Activated naive CD8-positive, alpha-beta T cell treated with anti-CD3 and anti-CD28 coated beads, Interleukin-2, amount 50 U/mL, for 24 hours (primary cell): ENCODE data around the gene CD200R1.

Source experiments
- ATAC-seq: fragments of 150-1000 bp; cut with Tn5 transposase; one replicate; pipeline ENCODE4 v1.10.0; 2021
- DNase-seq: peaks from one replicate; pipeline ENCODE4 v3.0.0; 2021
- H3K27ac Mint-ChIP-seq: one replicate; pipeline ENCODE4 v1.8.0; 2021; ENCODE audit warnings: mild to moderate bottlenecking, mixed read lengths
- H3K27me3 Mint-ChIP-seq: one replicate; pipeline ENCODE4 v1.8.0; 2021; ENCODE audit warnings: mixed read lengths
- H3K36me3 Mint-ChIP-seq: one replicate; pipeline ENCODE4 v1.8.0; 2021; ENCODE audit warnings: low read depth, mixed read lengths
- H3K4me1 Mint-ChIP-seq: one replicate; pipeline ENCODE4 v1.8.0; 2021; ENCODE audit warnings: mixed read lengths
- H3K4me3 Mint-ChIP-seq: one replicate; pipeline ENCODE4 v1.8.0; 2021; ENCODE audit warnings: mild to moderate bottlenecking, moderate library complexity, mixed read lengths
- H3K9me3 Mint-ChIP-seq: one replicate; pipeline ENCODE4 v1.8.0; 2021; ENCODE audit warnings: mixed read lengths

The CD200R1 gene

GRCh38 chr3:112987710-112988334 lies 12.9 kb upstream of the CD200R1 start:
- no peaks in the 10 kb centered on the region for H3K36me3 Mint-ChIP-seq
- no peak for DNase-seq
- H3K27ac Mint-ChIP-seq, result no peak overlapping the region
- H3K9me3 Mint-ChIP-seq, result no peaks in the 10 kb centered on the region
- ATAC-seq, result no peak
- no peaks in the 10 kb centered on the region for H3K27me3 Mint-ChIP-seq
- H3K4me1 Mint-ChIP-seq, result peaks cover 52% of the 10 kb centered on the region
- no peak overlapping the region for H3K4me3 Mint-ChIP-seq

- Mint-ChIP-seq H3K4me3 (peak overlapping the region; percentile 1), H3K4me1 (peaks cover 30% of the 10 kb centered on the region), H3K36me3 (no peaks in the 10 kb centered on the region), H3K9me3 (no peaks in the 10 kb centered on the region), H3K27me3 (no peaks in the 10 kb centered on the region), H3K27ac (no peak overlapping the region)
- ATAC-seq (no peak), DNase-seq (no peak)
Measured at GRCh38 chr3:112984485-112984884, 9.6 kb upstream of the CD200R1 start.

DNA sequence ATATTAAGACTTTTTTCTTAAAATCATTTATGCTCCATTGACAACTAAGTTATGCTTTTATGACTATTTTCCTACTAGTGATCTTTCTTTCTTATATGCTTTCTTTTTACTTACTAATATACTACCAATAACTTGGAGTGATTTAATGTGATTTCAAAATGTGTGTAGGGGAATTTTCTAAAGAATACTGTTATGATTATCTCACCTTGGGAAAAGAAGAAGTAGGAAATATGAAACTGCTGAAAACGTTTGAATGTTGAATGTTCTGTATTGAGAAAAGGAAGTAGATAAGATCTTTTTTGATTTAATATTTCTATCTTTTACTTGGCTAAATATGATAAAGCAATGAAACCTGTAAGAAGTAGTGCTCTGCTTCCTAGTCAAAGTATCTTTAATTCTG lies 7.8 kb upstream of the CD200R1 start:
- H3K27me3 Mint-ChIP-seq, result no peaks in the 10 kb centered on the region
- no peaks in the 10 kb centered on the region for H3K9me3 Mint-ChIP-seq
- ATAC-seq (no peak), DNase-seq (no peak)
- no peak overlapping the region for H3K27ac Mint-ChIP-seq
- no peaks in the 10 kb centered on the region for H3K36me3 Mint-ChIP-seq
- H3K4me3 Mint-ChIP-seq, result no peak overlapping the region
- peaks cover 41% of the 10 kb centered on the region for H3K4me1 Mint-ChIP-seq

DNA sequence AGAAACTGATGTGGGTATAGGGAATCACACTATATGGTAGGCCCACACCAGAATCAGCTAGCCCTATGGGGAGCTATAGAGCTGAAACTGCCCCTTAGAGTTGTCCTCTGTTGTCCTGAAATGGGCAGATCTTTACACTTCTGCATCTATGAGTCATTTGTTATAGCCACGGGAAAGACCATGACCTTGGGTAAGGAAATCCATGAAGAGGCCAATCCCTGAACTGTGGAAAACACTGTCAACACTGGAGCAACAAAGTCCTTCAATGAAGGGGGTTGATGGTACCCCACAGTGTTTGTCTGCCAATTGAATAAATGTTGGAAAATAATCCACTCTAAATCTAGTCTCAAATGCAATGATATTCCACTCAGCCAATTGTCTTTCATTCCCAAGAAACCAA lies 5.2 kb upstream of the CD200R1 start:
- Mint-ChIP-seq H3K9me3 (no peaks in the 10 kb centered on the region), H3K27me3 (no peaks in the 10 kb centered on the region), H3K27ac (no peak overlapping the region), H3K4me1 (peaks cover 58% of the 10 kb centered on the region), H3K36me3 (no peaks in the 10 kb centered on the region), H3K4me3 (no peak overlapping the region)
- DNase-seq, result no peak
- no peak for ATAC-seq

- no peak overlapping the region for H3K4me3 Mint-ChIP-seq
- H3K4me1 Mint-ChIP-seq, result peaks cover 60% of the 10 kb centered on the region
- H3K36me3 Mint-ChIP-seq, result no peaks in the 10 kb centered on the region
- no peak overlapping the region for H3K27ac Mint-ChIP-seq
- H3K9me3 Mint-ChIP-seq, result no peaks in the 10 kb centered on the region
- H3K27me3 Mint-ChIP-seq, result no peaks in the 10 kb centered on the region
- DNase-seq (no peak), ATAC-seq (no peak)
Measured at GRCh38 chr3:112979244-112979832, 4.4 kb upstream of the CD200R1 start.

DNA sequence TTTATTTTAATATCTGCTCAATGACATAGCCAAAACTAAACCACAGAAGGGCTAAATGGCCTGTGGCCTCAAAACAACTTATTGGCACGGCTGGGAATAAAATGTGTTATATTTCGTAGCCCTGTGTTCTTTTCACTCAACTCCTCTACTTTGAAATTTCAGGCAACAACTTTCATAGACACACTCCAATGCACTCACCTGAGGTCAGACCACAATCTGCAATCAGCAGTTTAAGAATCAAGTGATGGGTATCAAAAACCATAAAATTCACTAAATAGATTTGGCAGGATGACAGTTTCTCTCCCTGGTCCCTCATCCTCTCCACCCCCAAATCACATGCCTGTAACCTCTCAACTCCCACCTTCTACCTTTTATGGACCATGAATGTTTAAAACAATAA lies 2.0 kb upstream of the CD200R1 start:
- H3K36me3 Mint-ChIP-seq, result no peaks in the 10 kb centered on the region
- H3K4me3 Mint-ChIP-seq, result no peak overlapping the region
- no peak for DNase-seq
- H3K27me3 Mint-ChIP-seq, result no peaks in the 10 kb centered on the region
- no peak for ATAC-seq
- peak overlapping the region; percentile 29 for H3K27ac Mint-ChIP-seq
- H3K9me3 Mint-ChIP-seq, result no peaks in the 10 kb centered on the region
- H3K4me1 Mint-ChIP-seq, result peaks cover 67% of the 10 kb centered on the region

DNA sequence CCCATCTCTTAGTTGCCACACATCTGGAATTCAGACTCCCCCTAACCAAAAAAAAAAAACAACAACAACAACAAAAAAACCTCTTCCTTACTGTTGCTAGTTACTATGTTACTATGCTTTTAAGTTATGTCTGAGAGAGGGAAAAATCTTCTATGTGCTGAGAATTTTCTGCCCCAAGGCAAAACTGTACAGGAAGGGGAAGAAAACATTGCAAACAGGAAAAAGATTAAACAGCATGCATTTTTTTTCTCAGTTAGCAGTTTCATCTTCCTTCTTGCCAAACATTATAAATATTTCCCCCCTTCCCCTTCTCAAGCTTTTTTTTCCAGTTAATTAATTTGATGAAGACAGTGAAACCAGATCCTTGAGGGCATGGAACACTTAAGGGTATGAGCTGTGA lies 1.1 kb upstream of the CD200R1 start:
- Mint-ChIP-seq H3K27ac (peak overlapping the region; percentile 81), H3K4me1 (peaks cover 75% of the 10 kb centered on the region), H3K9me3 (no peaks in the 10 kb centered on the region), H3K4me3 (peak overlapping the region; percentile 29), H3K36me3 (no peaks in the 10 kb centered on the region), H3K27me3 (no peaks in the 10 kb centered on the region)
- no peak for ATAC-seq
- DNase-seq, result no peak

DNA sequence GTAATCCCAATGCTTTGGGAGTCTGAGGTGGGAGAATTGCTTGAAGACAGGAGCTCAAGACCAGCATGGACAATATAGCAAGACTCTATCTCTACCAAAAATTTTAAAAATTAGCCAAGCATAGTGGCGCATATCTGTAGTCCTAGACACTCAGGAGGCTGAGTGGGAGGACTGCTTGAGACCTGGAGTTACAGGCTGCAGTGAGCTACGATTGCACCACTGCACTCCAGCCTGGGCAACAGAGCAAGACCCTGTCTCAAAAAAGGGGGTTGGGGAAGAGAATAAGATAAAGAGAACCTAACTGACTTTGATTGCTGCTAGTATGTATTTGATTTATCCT lies 755 bp downstream of the CD200R1 start:
- H3K27ac Mint-ChIP-seq, result peak overlapping the region; percentile 79
- peak overlapping the region; percentile 75 for H3K4me3 Mint-ChIP-seq
- ATAC-seq (peak; percentile 8), DNase-seq (no peak)
- H3K27me3 Mint-ChIP-seq, result no peaks in the 10 kb centered on the region
- no peaks in the 10 kb centered on the region for H3K36me3 Mint-ChIP-seq
- H3K4me1 Mint-ChIP-seq, result peaks cover 80% of the 10 kb centered on the region
- H3K9me3 Mint-ChIP-seq, result no peaks in the 10 kb centered on the region

- H3K27ac Mint-ChIP-seq, result peak overlapping the region; percentile 79
- peaks cover 85% of the 10 kb centered on the region for H3K4me1 Mint-ChIP-seq
- peak overlapping the region; percentile 75 for H3K4me3 Mint-ChIP-seq
- DNase-seq (peak; percentile 32), ATAC-seq (peak; percentile 84)
- no peaks in the 10 kb centered on the region for H3K9me3 Mint-ChIP-seq
- no peaks in the 10 kb centered on the region for H3K36me3 Mint-ChIP-seq
- no peaks in the 10 kb centered on the region for H3K27me3 Mint-ChIP-seq
Measured at GRCh38 chr3:112973325-112974177, 1.4 kb downstream of the CD200R1 start.

DNA sequence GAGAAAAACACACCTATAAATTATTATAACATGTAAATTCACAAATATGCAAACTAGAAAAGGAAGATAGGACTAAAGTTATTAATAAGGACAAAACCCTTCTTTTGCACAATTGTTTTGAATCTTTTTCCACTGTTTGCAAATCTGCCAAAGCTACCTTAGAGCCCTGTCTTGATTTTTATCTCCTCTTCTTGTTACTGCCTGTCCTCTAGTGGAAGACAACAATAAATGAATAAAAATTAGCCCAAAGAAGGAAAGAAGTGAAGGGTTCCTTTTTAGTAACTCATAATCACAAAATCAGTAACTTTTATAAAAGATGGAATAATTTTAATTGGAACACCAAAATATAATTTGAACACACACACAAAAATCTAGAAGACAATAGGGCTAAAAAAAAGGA lies 2.7 kb downstream of the CD200R1 start:
- Mint-ChIP-seq H3K4me1 (peaks cover 85% of the 10 kb centered on the region), H3K36me3 (no peaks in the 10 kb centered on the region), H3K4me3 (peak overlapping the region; percentile 36), H3K9me3 (no peaks in the 10 kb centered on the region), H3K27ac (peak overlapping the region; percentile 28), H3K27me3 (no peaks in the 10 kb centered on the region)
- ATAC-seq (no peak), DNase-seq (no peak)

- H3K27ac Mint-ChIP-seq, result no peak overlapping the region
- H3K4me3 Mint-ChIP-seq, result no peak overlapping the region
- no peak for ATAC-seq
- H3K4me1 Mint-ChIP-seq, result peaks cover 57% of the 10 kb centered on the region
- H3K9me3 Mint-ChIP-seq, result peaks cover 20% of the 10 kb centered on the region
- peaks cover 24% of the 10 kb centered on the region for H3K36me3 Mint-ChIP-seq
- no peaks in the 10 kb centered on the region for H3K27me3 Mint-ChIP-seq
- DNase-seq, result no peak
Measured at GRCh38 chr3:112967828-112968227, 7.1 kb downstream of the CD200R1 start.

GRCh38 chr3:112967425-112967824 lies 7.5 kb downstream of the CD200R1 start:
- H3K4me1 Mint-ChIP-seq, result peaks cover 53% of the 10 kb centered on the region
- peaks cover 26% of the 10 kb centered on the region for H3K36me3 Mint-ChIP-seq
- H3K4me3 Mint-ChIP-seq, result no peak overlapping the region
- H3K27ac Mint-ChIP-seq, result no peak overlapping the region
- DNase-seq (no peak), ATAC-seq (no peak)
- peaks cover 21% of the 10 kb centered on the region for H3K9me3 Mint-ChIP-seq
- H3K27me3 Mint-ChIP-seq, result no peaks in the 10 kb centered on the region

DNA sequence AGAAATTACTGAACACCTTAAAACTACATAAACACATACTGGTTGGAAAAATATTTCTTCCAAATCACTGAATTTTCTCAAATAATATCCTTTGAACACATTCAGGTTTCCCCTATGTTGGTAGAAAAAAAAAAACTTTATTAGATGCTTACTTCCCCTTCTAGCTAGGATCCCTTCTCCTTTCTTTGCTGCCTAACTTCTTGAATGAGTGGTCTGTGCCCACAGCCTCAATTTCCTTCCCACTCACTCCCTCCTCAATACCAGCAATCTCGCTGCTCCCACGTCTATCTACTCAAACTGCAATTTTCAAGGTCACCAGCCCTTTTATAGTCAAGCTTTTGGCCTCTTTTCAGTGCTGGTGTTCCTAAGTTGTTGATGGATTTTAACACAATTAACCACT lies 8.3 kb downstream of the CD200R1 start:
- peaks cover 46% of the 10 kb centered on the region for H3K4me1 Mint-ChIP-seq
- peaks cover 29% of the 10 kb centered on the region for H3K36me3 Mint-ChIP-seq
- ATAC-seq (no peak), DNase-seq (no peak)
- H3K27me3 Mint-ChIP-seq, result no peaks in the 10 kb centered on the region
- no peak overlapping the region for H3K4me3 Mint-ChIP-seq
- H3K9me3 Mint-ChIP-seq, result peaks cover 21% of the 10 kb centered on the region
- no peak overlapping the region for H3K27ac Mint-ChIP-seq

DNA sequence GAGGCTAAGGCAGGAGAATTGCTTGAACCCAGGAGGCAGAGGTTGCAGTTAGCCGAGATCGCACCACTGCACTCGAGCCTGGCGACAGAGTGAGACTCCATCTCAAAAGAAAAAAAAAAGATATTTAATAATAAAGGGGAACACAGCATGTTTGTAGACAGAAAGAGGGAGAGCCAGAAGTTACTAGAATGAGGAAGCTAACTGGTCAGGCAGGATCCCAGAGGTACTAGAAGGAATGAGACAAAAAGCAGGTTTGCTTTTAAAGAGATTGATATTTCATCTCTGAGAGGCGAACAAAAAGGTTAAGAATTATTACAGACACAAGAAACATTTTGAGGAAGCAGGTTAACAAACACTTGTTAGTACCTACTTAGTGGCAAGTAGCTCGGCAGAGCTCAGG lies 9.2 kb downstream of the CD200R1 start:
- Mint-ChIP-seq H3K4me1 (peaks cover 40% of the 10 kb centered on the region), H3K4me3 (no peak overlapping the region), H3K9me3 (peaks cover 21% of the 10 kb centered on the region), H3K27ac (no peak overlapping the region), H3K27me3 (no peaks in the 10 kb centered on the region), H3K36me3 (peaks cover 30% of the 10 kb centered on the region)
- ATAC-seq (no peak), DNase-seq (no peak)

DNA sequence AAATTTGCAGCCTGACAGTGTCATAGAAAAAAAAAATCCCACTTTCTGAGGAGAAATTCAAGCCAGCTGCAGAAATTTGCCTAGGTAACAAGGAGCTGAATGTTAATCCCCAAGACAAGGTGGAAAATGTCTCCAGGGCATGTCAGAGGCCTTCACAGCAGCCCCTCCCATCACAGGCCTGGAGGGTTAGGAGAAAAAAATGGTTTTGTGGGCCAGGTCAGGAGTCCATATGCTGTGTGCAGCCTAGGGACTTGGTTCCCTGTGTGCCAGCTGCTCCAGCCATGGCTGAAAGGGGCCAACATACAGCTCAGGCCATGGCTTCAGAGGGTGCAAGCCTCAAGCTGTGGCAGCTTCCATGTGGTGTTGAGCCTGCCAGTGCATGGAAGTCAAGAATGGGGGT lies 11.2 kb downstream of the CD200R1 start:
- peaks cover 24% of the 10 kb centered on the region for H3K9me3 Mint-ChIP-seq
- H3K4me1 Mint-ChIP-seq, result peaks cover 43% of the 10 kb centered on the region
- no peaks in the 10 kb centered on the region for H3K27me3 Mint-ChIP-seq
- no peak overlapping the region for H3K27ac Mint-ChIP-seq
- H3K4me3 Mint-ChIP-seq, result no peak overlapping the region
- H3K36me3 Mint-ChIP-seq, result peaks cover 30% of the 10 kb centered on the region
- DNase-seq, result no peak
- ATAC-seq, result no peak
